GM12875 (cell line): Measurements from ENCODE around the gene ANGPTL2.

Source experiments
- H3K4me3 ChIP-seq: one replicate; pipeline ENCODE4 v1.5.1; 2011; ENCODE audit warnings: low read depth, low read length, control low read depth
- TF ChIP-seq, protein P1 (sequence below): IDR thresholded peaks from 2 replicates; pipeline ENCODE4 v1.5.1; 2011; ENCODE audit warnings: low read depth, mild to moderate bottlenecking, control low read depth, inconsistent platforms, low read length, moderate library complexity, borderline replicate concordance; ENCODE audit not compliant: insufficient read depth

Gene ANGPTL2

DNA sequence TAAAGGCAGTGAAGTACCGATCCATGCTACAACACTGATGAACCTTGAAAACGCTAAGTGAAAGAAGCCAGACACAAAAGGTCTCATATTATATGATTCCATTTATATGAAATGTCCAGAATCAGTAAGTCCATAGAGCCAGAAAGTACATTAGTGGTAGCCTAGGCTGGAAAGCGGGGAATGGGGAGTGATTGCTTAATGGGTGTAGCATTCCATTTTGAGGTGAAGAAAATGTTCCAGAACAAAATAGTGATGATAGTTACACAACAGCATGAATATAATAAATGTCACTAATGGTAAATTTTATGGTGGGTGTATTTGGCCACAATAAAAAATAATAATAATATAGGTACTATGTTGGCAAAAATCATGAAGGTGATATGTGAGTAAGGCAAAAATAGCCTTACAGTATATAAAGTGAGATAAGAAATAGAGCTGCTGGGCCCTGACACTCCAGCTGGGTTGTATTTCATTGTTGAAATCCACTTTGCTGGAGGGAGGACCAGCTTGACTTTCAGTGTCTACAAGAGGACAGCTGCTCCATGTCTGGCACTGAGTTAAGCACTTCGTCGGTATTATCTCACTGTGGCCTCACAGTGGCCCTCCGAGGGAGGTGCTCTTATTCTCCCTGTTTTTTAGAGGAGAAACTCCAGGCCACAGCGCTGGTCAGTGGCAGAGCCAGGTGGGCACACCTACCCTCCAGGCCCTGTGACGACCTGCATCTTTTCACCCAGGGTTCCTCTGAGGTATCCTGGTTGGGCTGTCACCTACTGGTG lies 22.4 kb upstream of the ANGPTL2 start:
- TF ChIP-seq, protein P1, sequence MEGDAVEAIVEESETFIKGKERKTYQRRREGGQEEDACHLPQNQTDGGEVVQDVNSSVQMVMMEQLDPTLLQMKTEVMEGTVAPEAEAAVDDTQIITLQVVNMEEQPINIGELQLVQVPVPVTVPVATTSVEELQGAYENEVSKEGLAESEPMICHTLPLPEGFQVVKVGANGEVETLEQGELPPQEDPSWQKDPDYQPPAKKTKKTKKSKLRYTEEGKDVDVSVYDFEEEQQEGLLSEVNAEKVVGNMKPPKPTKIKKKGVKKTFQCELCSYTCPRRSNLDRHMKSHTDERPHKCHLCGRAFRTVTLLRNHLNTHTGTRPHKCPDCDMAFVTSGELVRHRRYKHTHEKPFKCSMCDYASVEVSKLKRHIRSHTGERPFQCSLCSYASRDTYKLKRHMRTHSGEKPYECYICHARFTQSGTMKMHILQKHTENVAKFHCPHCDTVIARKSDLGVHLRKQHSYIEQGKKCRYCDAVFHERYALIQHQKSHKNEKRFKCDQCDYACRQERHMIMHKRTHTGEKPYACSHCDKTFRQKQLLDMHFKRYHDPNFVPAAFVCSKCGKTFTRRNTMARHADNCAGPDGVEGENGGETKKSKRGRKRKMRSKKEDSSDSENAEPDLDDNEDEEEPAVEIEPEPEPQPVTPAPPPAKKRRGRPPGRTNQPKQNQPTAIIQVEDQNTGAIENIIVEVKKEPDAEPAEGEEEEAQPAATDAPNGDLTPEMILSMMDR: no peak
- H3K4me3 ChIP-seq: no peak overlapping the region

DNA sequence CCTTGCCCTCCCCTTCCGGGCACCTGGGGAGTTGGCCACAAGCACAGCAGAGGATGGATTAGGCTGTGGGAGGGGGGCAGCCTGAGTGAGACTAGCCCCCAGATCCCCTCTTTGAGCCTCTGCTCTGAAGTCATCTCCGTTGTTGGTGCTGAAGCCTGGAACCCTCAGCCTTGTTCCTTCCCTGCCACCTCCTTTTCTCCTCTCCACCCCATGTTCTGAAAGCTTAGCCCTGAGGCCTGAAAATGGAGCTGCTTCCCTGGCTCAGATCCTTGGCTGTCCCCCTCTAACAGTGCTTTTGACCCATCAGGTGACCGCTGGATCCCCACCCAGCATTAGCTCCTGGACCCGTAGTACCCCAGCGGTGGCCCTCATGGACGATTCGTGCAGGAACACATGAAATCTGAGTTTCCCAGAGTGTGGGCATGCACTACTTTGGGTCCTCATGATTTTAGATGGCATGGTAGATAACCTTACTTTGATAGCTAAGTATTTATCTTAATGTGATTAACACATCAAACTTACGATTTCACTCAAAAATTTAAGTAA lies 21.6 kb upstream of the ANGPTL2 start:
- TF ChIP-seq, protein P1: no peak

DNA sequence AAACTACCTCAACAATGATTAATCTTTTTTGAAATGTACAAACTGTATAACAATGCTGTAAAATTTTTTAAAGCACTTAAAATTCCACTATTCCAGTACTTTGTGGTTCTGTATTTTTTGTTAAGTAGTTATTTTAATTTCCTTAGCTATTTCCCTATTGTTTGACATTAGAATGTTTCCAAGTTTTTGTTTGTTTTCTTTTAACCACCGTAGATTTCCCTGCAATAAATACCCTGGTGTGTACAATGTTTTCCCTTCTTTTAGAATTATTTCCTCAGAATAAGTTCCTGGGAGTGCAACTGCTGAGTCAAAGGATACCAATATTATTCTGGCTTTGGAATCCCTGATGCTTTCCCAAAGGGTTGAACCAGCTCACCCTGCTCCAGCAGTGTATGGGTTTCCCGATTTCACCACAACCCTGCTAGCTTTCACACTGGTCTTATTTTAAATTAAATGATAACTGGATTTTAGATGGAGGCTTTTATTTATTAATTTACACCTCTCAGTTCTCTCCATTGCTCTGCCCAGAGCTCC lies 20.6 kb upstream of the ANGPTL2 start:
- H3K4me3 ChIP-seq: no peak overlapping the region
- TF ChIP-seq, protein P1: no peak

More for the DNA sequence above, 21.6 kb upstream of the ANGPTL2 start:
- no peak overlapping the region for H3K4me3 ChIP-seq

DNA sequence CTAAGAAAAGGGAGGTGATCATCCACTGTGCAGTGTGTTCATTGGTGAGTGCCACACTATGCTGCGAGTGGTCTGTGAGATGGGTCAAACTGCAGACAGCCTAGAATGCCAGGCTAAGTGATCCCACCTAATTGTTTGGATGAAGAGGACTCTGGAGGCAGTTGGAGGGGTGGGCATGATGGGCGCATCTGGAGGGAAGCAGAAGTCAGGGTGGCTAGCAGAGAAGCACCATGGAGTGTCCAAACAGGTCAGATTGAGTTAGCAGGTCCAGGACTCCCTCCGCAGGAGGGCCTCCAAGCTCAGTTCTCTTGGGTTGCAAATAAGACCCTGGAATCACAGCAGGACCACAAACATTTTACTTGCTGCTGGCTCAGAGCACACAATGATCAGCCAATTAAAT lies 19.9 kb upstream of the ANGPTL2 start:
- TF ChIP-seq, protein P1: no peak
- H3K4me3 ChIP-seq: no peak overlapping the region

DNA sequence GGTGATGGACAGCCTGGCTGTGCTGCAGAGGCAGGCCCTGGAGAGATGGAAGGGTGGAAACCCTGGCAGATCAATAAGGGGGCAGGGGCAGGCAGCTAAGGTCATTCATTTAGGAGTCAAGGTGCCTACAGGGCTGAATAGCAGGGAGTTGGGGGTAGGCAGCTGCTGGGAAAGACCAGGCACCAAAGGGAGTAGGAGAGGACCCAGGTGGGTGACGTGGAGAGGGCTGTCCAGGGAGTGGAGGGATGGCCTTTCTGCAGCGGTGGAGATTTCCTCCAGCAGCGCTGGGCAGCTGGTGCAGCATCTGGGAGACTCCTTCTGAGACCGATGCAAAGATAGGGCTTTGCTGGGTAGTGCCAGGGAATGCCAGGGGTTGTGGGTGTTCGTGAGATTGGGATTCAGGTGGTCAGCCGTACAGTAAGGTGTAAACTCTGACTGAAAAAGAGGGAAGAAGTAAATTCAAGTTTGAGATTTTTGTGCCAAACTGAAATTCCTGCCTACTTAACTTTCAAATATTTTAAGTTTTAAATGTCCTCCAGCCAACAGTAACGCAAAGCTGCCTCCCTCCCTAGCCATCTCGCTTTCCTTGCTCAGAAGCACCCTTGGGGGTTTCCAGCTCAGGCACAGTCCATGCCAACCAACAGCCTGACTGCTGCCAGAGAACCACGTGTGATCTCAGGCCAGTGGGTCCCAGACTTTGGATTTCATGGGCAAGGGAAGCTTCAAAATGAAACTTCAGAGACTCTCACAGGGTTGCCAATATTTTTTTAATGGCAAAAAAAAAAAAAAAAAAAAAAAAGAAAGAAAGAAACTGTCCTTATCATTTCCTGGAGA lies 18.6 kb upstream of the ANGPTL2 start:
- no peak overlapping the region for H3K4me3 ChIP-seq
- TF ChIP-seq, protein P1: no peak

DNA sequence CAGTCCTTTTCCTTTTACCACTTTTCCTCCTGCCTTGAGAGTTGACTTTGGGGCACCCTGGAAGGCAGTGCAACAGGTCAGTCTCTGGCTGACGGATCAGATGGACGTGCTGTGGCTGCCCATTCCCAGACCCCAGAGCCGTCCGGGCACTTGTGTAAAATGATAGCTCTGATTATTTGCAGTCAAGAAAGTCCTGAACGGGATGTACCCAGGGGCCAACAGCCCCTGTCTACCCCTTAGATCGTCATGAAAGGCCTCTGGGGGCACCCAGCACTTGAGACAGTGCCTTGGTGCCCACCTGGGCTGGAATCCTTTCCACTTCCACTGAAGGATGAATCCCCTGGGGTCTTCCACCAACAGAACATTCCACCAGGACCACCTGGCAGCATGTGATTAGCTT lies 17.7 kb upstream of the ANGPTL2 start:
- H3K4me3 ChIP-seq: no peak overlapping the region
- TF ChIP-seq, protein P1: no peak
